GM23338 (cell line): ENCODE measurements around the gene L1CAM. TPM values are rescaled to one million over a fixed set of nuclear protein-coding genes. Genes with fewer than 3 reads are reported as not detected.
A peak's percentile ranks its signal among the peaks of the same experiment; 100 is the strongest.

Source experiments
- ATAC-seq: fragments of 200-7000 bp; cut with Tn5 transposase; 3 replicates; pipeline ENCODE4 v1.9.1; 2020
- DNase-seq: peaks from one replicate; pipeline ENCODE4 v3.0.0-alpha.2; 2015; ENCODE audit warnings: low spot score
- H2AFZ ChIP-seq: fragments of 200-600 bp; sonication (generic); 2 replicates; pipeline ENCODE4 v1.8.0; 2016; ENCODE audit warnings: antibody characterized with exemption, mild to moderate bottlenecking, moderate library complexity
- H3F3A ChIP-seq: fragments of 200-600 bp; sonication (generic); replicated peaks from 2 replicates; pipeline ENCODE4 v1.8.0; 2017; ENCODE audit warnings: antibody characterized with exemption, mixed run types, low read depth
- H3K27ac ChIP-seq: fragments of 200-600 bp; sonication (generic); 2 replicates; pipeline ENCODE4 v1.6.1; 2016; ENCODE audit warnings: low read depth
- H3K27me3 ChIP-seq: fragments of 200-600 bp; sonication (generic); 2 replicates; pipeline ENCODE4 v1.8.0; 2016; ENCODE audit warnings: mild to moderate bottlenecking, mixed run types, moderate library complexity; ENCODE audit not compliant: insufficient read depth
- H3K36me3 ChIP-seq: fragments of 200-600 bp; sonication (generic); 2 replicates; pipeline ENCODE4 v1.8.0; 2016; ENCODE audit warnings: mild to moderate bottlenecking; ENCODE audit not compliant: insufficient read depth
- H3K4me1 ChIP-seq: fragments of 200-600 bp; sonication (generic); 2 replicates; pipeline ENCODE4 v1.8.0; 2016; ENCODE audit warnings: mild to moderate bottlenecking, moderate library complexity; ENCODE audit not compliant: insufficient read depth
- H3K4me2 ChIP-seq: fragments of 200-600 bp; sonication (generic); 2 replicates; pipeline ENCODE4 v1.7.1; 2017; ENCODE audit warnings: mixed run types
- H3K4me3 ChIP-seq: fragments of 200-600 bp; sonication (generic); 2 replicates; pipeline ENCODE4 v1.6.1; 2016; ENCODE audit warnings: mixed run types
- H3K79me2 ChIP-seq: fragments of 200-600 bp; sonication (generic); replicated peaks from 2 replicates; pipeline ENCODE4 v1.8.0; 2017; ENCODE audit warnings: mild to moderate bottlenecking; ENCODE audit not compliant: insufficient read depth
- H3K9me2 ChIP-seq: fragments of 200-600 bp; sonication (generic); 2 replicates; pipeline ENCODE4 v1.8.0; 2017; ENCODE audit not compliant: insufficient read depth
- H4K20me1 ChIP-seq: fragments of 200-600 bp; sonication (generic); replicated peaks from 2 replicates; pipeline ENCODE4 v1.8.0; 2017; ENCODE audit warnings: mild to moderate bottlenecking; ENCODE audit not compliant: insufficient read depth
- H3K27ac Mint-ChIP-seq: 2 replicates; pipeline ENCODE4 v1.8.0; 2020; ENCODE audit warnings: inconsistent platforms, mild to moderate bottlenecking, moderate library complexity, mixed read lengths
- H3K27me3 Mint-ChIP-seq: 3 replicates; pipeline ENCODE4 v1.8.0; 2022; ENCODE audit warnings: low read depth, mild to moderate bottlenecking, moderate library complexity, mixed read lengths, inconsistent platforms; ENCODE audit not compliant: insufficient read depth, poor library complexity
- H3K36me3 Mint-ChIP-seq: 3 replicates; pipeline ENCODE4 v1.8.0; 2021; ENCODE audit warnings: low read depth, mild to moderate bottlenecking, inconsistent platforms, moderate library complexity, mixed read lengths
- H3K4me1 Mint-ChIP-seq: 3 replicates; pipeline ENCODE4 v1.8.0; 2020; ENCODE audit warnings: mild to moderate bottlenecking, inconsistent platforms, mixed read lengths
- H3K4me3 Mint-ChIP-seq: 3 replicates; pipeline ENCODE4 v1.8.0; 2021; ENCODE audit warnings: moderate library complexity, mild to moderate bottlenecking, inconsistent platforms, mixed read lengths
- H3K9me3 Mint-ChIP-seq: 3 replicates; pipeline ENCODE4 v1.8.0; 2020; ENCODE audit warnings: moderate library complexity, mild to moderate bottlenecking, inconsistent platforms, mixed read lengths
- CREB1 ChIP-seq: fragments of 250-450 bp; sonication (Bioruptor Pico); IDR thresholded peaks from 2 replicates; pipeline ENCODE4 v1.5.0; 2020; ENCODE audit warnings: low read depth, mild to moderate bottlenecking, moderate library complexity
- EZH2 ChIP-seq: fragments of 200-600 bp; sonication (generic); IDR thresholded peaks from one replicate; pipeline ENCODE4 v1.8.0; 2017; ENCODE audit warnings: antibody characterized with exemption, mild to moderate bottlenecking, low read depth; ENCODE audit not compliant: unreplicated experiment
- EZH2phosphoT487 ChIP-seq: fragments of 200-600 bp; sonication (generic); IDR thresholded peaks from one replicate; pipeline ENCODE4 v1.8.1; 2018; ENCODE audit warnings: antibody characterized with exemption; ENCODE audit not compliant: unreplicated experiment
- JUNB ChIP-seq: IDR thresholded peaks from one replicate; pipeline ENCODE4 v1.6.1; 2016; ENCODE audit warnings: antibody characterized with exemption; ENCODE audit not compliant: unreplicated experiment
- NANOG ChIP-seq: IDR thresholded peaks from 2 replicates; pipeline ENCODE4 v1.6.1; 2016; ENCODE audit warnings: antibody characterized with exemption, borderline replicate concordance
- POLR2AphosphoS5 ChIP-seq: IDR thresholded peaks from 2 replicates; pipeline ENCODE4 v1.6.1; 2016; ENCODE audit warnings: antibody characterized with exemption, low read depth
- STAT1 ChIP-seq: IDR thresholded peaks from one replicate; pipeline ENCODE4 v1.6.1; 2016; ENCODE audit warnings: antibody characterized with exemption; ENCODE audit not compliant: unreplicated experiment
- ZNF114 ChIP-seq: fragments of 250-450 bp; sonication (Bioruptor Pico); IDR thresholded peaks from 2 replicates; pipeline ENCODE4 v1.5.0; 2020; ENCODE audit warnings: mild to moderate bottlenecking, moderate library complexity
- ZNF331 ChIP-seq: fragments of 250-450 bp; sonication (Bioruptor Pico); IDR thresholded peaks from 2 replicates; pipeline ENCODE4 v1.5.0; 2020; ENCODE audit warnings: low read depth, mild to moderate bottlenecking, moderate library complexity
- polyA plus RNA-seq: library from polyadenylated mRNA; unstranded; fragments of >200 nt; fragmentation: Nextera tagmentation; extraction: Ambion mirVana; gene quantifications from 2 replicates; pipeline ENCODE4 v1.2.1, GENCODE V29; 2016
- total RNA-seq: library from RNA; depleted of rRNA; stranded (reverse); fragments of >200 nt; shearing (Covaris generic); gene quantifications from 2 replicates; pipeline ENCODE4 v1.2.3, GENCODE V29; 2014
- TF ChIP-seq, protein P1 (sequence below), 2 experiments: fragments of 200-600 bp in 1 of 2; sonication (generic) in 1 of 2; conservative IDR thresholded peaks; 2 replicates each; pipeline versions ENCODE4 v1.5.1 to v1.6.1; 2016 to 2017; ENCODE audit warnings: antibody characterized with exemption in 2 of 2, low read depth in 2 of 2, mild to moderate bottlenecking in 2 of 2, moderate library complexity in 1 of 2
- TF ChIP-seq, protein P2 (sequence below): fragments of 250-450 bp; sonication (Bioruptor Pico); IDR thresholded peaks from 2 replicates; pipeline ENCODE4 v1.5.0; 2020; ENCODE audit warnings: mild to moderate bottlenecking, moderate library complexity
- TF ChIP-seq, protein P3 (sequence below): IDR thresholded peaks from one replicate; pipeline ENCODE4 v1.6.1; 2018; ENCODE audit warnings: antibody characterized with exemption; ENCODE audit not compliant: unreplicated experiment
- TF ChIP-seq, protein P4 (sequence below): IDR thresholded peaks from 2 replicates; pipeline ENCODE4 v1.6.1; 2016; ENCODE audit warnings: antibody characterized with exemption

Gene L1CAM
- total and polyA plus RNA-seq, 2 experiments from 2014 or later: 7.4 to 29.2 TPM

DNA sequence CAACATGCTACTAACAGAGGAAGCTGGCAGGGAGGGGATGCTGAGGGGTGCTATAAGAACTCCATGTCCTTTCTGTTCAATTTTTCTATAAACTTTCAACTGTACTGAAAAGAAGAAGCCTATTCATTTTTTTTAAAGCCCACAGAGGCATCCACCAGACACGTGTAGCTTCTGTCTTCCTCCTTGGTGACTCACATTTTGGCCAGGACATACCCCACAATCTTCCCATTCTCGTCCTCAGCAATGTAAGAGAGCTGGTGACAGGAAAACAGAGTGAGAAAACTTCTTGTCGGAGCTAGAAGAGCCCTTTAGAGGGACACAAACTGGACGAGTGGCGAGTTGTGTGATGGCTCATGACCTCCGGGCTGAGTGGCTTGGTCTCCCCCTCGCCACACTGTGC lies 47.8 kb upstream of the L1CAM start:
- Mint-ChIP-seq H3K4me1 (peaks cover 11% of the 10 kb centered on the region; the same call in 2 of the 3 replicates), H3K9me3 (no peaks in the 10 kb centered on the region), H3K4me3 (peak overlapping the region; percentile 86), H3K27me3 (peaks cover 7% of the 10 kb centered on the region), H3K36me3 (peaks cover 27% of the 10 kb centered on the region), H3K27ac (no peak overlapping the region)
- no peaks in the 10 kb centered on the region for H3K36me3 ChIP-seq
- no peaks in the 10 kb centered on the region; the same call in 1 of the 2 replicates for H4K20me1 ChIP-seq
- no peak overlapping the region for H3K27ac ChIP-seq
- no peaks in the 10 kb centered on the region for H3K9me2 ChIP-seq
- H3K4me1 ChIP-seq: peaks cover 3% of the 10 kb centered on the region; the same call in 1 of the 2 replicates
- H3K79me2 ChIP-seq: peaks cover 12% of the 10 kb centered on the region
- DNase-seq (no peak), ATAC-seq (no peak)
- H3K4me2 ChIP-seq: peak overlapping the region; percentile 80
- 0 out of 2 replicates have a peak, but pooled peaks cover 5% of the 10 kb centered on the region for H3F3A ChIP-seq
- no peak for TF ChIP-seq POLR2AphosphoS5
- no peak for TF ChIP-seq CREB1 (CRISPR knock-in tag)
- TF ChIP-seq, protein P1, sequence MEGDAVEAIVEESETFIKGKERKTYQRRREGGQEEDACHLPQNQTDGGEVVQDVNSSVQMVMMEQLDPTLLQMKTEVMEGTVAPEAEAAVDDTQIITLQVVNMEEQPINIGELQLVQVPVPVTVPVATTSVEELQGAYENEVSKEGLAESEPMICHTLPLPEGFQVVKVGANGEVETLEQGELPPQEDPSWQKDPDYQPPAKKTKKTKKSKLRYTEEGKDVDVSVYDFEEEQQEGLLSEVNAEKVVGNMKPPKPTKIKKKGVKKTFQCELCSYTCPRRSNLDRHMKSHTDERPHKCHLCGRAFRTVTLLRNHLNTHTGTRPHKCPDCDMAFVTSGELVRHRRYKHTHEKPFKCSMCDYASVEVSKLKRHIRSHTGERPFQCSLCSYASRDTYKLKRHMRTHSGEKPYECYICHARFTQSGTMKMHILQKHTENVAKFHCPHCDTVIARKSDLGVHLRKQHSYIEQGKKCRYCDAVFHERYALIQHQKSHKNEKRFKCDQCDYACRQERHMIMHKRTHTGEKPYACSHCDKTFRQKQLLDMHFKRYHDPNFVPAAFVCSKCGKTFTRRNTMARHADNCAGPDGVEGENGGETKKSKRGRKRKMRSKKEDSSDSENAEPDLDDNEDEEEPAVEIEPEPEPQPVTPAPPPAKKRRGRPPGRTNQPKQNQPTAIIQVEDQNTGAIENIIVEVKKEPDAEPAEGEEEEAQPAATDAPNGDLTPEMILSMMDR (conservative IDR thresholded peaks at IDR 0.05; ENCODE audit: low read depth in 2 of 2): no peak
- no peak for TF ChIP-seq EZH2phosphoT487
- no peak for TF ChIP-seq NANOG
- no peak for TF ChIP-seq ZNF114 (CRISPR knock-in tag)
- no peak for TF ChIP-seq JUNB
- TF ChIP-seq, protein P2, sequence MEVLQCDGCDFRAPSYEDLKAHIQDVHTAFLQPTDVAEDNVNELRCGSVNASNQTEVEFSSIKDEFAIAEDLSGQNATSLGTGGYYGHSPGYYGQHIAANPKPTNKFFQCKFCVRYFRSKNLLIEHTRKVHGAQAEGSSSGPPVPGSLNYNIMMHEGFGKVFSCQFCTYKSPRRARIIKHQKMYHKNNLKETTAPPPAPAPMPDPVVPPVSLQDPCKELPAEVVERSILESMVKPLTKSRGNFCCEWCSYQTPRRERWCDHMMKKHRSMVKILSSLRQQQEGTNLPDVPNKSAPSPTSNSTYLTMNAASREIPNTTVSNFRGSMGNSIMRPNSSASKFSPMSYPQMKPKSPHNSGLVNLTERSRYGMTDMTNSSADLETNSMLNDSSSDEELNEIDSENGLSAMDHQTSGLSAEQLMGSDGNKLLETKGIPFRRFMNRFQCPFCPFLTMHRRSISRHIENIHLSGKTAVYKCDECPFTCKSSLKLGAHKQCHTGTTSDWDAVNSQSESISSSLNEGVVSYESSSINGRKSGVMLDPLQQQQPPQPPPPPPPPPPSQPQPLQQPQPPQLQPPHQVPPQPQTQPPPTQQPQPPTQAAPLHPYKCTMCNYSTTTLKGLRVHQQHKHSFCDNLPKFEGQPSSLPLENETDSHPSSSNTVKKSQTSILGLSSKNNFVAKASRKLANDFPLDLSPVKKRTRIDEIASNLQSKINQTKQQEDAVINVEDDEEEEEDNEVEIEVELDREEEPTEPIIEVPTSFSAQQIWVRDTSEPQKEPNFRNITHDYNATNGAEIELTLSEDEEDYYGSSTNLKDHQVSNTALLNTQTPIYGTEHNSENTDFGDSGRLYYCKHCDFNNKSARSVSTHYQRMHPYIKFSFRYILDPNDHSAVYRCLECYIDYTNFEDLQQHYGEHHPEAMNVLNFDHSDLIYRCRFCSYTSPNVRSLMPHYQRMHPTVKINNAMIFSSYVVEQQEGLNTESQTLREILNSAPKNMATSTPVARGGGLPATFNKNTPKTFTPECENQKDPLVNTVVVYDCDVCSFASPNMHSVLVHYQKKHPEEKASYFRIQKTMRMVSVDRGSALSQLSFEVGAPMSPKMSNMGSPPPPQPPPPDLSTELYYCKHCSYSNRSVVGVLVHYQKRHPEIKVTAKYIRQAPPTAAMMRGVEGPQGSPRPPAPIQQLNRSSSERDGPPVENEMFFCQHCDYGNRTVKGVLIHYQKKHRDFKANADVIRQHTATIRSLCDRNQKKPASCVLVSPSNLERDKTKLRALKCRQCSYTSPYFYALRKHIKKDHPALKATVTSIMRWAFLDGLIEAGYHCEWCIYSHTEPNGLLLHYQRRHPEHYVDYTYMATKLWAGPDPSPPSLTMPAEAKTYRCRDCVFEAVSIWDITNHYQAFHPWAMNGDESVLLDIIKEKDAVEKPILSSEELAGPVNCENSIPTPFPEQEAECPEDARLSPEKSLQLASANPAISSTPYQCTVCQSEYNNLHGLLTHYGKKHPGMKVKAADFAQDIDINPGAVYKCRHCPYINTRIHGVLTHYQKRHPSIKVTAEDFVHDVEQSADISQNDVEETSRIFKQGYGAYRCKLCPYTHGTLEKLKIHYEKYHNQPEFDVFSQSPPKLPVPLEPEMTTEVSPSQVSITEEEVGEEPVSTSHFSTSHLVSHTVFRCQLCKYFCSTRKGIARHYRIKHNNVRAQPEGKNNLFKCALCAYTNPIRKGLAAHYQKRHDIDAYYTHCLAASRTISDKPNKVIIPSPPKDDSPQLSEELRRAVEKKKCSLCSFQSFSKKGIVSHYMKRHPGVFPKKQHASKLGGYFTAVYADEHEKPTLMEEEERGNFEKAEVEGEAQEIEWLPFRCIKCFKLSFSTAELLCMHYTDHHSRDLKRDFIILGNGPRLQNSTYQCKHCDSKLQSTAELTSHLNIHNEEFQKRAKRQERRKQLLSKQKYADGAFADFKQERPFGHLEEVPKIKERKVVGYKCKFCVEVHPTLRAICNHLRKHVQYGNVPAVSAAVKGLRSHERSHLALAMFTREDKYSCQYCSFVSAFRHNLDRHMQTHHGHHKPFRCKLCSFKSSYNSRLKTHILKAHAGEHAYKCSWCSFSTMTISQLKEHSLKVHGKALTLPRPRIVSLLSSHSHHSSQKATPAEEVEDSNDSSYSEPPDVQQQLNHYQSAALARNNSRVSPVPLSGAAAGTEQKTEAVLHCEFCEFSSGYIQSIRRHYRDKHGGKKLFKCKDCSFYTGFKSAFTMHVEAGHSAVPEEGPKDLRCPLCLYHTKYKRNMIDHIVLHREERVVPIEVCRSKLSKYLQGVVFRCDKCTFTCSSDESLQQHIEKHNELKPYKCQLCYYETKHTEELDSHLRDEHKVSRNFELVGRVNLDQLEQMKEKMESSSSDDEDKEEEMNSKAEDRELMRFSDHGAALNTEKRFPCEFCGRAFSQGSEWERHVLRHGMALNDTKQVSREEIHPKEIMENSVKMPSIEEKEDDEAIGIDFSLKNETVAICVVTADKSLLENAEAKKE (CRISPR knock-in tag): no peak
- no peak for TF ChIP-seq STAT1
- TF ChIP-seq, protein P3, sequence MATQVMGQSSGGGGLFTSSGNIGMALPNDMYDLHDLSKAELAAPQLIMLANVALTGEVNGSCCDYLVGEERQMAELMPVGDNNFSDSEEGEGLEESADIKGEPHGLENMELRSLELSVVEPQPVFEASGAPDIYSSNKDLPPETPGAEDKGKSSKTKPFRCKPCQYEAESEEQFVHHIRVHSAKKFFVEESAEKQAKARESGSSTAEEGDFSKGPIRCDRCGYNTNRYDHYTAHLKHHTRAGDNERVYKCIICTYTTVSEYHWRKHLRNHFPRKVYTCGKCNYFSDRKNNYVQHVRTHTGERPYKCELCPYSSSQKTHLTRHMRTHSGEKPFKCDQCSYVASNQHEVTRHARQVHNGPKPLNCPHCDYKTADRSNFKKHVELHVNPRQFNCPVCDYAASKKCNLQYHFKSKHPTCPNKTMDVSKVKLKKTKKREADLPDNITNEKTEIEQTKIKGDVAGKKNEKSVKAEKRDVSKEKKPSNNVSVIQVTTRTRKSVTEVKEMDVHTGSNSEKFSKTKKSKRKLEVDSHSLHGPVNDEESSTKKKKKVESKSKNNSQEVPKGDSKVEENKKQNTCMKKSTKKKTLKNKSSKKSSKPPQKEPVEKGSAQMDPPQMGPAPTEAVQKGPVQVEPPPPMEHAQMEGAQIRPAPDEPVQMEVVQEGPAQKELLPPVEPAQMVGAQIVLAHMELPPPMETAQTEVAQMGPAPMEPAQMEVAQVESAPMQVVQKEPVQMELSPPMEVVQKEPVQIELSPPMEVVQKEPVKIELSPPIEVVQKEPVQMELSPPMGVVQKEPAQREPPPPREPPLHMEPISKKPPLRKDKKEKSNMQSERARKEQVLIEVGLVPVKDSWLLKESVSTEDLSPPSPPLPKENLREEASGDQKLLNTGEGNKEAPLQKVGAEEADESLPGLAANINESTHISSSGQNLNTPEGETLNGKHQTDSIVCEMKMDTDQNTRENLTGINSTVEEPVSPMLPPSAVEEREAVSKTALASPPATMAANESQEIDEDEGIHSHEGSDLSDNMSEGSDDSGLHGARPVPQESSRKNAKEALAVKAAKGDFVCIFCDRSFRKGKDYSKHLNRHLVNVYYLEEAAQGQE: no peak
- no peak for TF ChIP-seq EZH2
- TF ChIP-seq ZNF331 (CRISPR knock-in tag): no peak
- TF ChIP-seq, protein P4, sequence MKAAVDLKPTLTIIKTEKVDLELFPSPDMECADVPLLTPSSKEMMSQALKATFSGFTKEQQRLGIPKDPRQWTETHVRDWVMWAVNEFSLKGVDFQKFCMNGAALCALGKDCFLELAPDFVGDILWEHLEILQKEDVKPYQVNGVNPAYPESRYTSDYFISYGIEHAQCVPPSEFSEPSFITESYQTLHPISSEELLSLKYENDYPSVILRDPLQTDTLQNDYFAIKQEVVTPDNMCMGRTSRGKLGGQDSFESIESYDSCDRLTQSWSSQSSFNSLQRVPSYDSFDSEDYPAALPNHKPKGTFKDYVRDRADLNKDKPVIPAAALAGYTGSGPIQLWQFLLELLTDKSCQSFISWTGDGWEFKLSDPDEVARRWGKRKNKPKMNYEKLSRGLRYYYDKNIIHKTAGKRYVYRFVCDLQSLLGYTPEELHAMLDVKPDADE: no peak
- no peak overlapping the region for H2AFZ ChIP-seq
- no peaks in the 10 kb centered on the region for H3K27me3 ChIP-seq
- peak overlapping the region; percentile 68 for H3K4me3 ChIP-seq
